ENCODE measurements around the gene PRELID1.
"Not testable (repeated sequence)": the region's sequence is repeated elsewhere in the genome, so short reads cannot be mapped to it uniquely, and the experiment has no call there.

Gene PRELID1, protein sequence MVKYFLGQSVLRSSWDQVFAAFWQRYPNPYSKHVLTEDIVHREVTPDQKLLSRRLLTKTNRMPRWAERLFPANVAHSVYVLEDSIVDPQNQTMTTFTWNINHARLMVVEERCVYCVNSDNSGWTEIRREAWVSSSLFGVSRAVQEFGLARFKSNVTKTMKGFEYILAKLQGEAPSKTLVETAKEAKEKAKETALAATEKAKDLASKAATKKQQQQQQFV

DNA sequence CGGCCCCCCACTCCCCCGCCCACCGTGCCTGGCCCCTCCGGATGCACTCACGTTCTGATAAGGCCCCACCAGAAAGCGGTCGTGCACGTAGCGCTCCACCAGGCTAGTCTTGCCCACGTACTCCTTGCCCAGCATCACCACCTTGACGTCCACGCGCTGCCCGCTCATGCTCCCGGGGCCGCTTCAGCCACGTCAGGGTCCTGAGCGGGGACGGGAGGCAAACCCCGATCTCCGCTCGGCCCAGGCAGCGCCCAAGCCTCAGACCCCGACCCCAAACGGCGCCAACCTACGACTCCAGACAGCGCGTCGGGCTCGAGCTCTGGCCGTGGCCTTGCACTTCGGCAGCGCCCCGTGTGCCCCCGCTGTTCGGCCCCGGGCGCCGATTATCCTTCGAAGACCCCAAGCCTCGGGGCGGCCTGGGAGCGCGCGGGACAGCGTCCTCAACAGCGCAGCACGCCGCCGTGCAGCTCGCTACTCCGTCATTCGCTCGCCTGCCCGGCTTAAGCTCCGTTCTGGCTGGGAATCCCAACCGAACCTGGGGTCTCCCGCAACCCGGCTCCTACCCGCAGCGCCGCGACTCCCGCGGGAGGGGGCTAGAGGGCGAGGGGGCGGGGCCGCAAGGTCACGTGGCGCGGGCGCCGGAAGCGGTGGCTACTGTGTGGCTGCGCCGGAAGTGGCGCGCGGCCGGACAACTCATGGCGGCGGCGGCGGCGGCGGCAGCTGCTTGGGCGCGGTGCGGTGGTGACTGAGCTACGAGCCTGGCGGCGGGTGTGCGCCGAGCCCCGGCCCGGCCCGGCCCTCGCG, at the start of gene PRELID1, which contains the start of gene RAB24:
TSS of gene PRELID1 (plus strand) at position 679 of the 804 bp plus-strand sequence. CDS start 187 bp downstream, outside the sequence.
TSS of gene RAB24 (minus strand) at position 599 of the 804 bp plus-strand sequence. CDS start at position 168, 431 bp downstream.
- FAIRE-seq: no peak

DNA sequence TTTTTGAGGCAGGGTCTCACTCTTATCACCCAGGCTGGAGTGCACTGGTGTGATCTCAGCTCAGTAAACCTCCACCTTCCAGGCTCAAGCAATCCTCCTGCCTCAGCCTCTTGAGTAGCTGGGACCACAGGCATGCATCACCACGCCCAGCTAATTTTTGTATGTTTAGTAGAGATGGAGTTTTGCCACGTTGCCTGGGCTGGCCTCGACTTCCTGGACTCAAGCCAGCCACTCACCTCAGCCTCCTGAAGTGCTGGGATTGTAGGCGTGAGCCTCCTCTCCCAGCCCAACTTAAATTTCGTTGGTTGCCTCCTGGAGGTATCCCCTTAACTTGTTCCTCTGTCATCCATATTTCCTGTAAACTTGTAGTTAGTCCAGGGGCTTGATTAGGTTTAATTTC, 47.3 kb upstream of the PRELID1 start:
- FAIRE-seq: no peak

DNA sequence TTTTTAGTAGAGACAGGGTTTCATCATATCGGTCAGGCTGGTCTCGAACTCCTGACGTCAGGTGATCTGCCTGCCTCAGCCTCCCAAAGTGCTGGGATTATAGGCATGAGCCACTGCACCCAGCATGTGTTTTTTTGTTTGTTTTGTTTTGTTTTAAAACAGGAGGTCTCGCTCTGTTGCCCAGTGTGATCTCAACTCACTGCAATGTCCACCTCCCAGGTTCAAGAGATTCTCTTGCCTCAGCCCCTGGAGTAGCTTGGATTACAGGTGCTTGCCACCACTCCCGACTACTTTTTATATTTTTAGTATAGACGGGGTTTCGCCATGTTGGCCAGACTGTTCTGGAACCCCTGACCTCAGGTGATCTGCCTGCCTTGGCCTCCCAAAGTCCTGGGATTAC, 44.9 kb upstream of the PRELID1 start:
- FAIRE-seq: not testable (repeated sequence)

DNA sequence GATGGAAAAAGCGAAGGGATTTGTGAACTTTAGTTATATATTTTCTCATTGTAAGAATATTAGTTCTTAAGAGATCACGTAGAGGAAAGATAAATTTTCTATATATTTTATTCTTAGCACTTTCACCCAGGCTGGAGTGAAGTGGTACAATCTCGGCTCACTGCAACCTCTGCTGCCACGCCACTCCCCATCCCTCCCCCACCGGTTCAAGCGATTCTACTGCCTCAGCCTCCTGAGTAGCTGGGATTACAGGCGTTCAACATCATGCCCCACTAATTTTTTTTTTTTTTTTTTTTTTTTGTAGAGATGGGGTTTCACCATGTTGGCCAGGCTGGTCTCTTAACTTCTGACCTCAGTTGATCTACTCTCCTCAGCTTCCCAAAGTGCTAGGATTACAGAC, 42.6 kb upstream of the PRELID1 start:
- no peak for FAIRE-seq

DNA sequence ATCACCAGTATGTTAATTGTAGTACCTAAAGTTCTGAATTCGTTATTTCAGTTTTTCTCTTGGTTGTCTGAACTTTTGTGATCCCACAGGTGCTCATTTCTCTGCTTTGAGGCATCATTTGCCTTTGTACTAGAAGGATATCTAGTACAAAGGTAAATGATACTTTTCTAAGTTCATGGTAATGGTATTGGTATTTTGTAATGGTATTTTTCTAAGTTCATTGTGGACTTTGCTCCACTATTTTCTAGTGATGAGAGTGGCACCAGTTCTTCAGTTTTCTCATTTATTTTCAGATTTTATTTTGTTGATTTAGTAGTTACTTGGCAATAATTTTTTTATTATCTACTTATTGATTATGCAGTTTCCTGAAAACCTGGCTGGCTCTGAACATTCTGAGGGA, 42.1 kb upstream of the PRELID1 start:
- no peak for FAIRE-seq

DNA sequence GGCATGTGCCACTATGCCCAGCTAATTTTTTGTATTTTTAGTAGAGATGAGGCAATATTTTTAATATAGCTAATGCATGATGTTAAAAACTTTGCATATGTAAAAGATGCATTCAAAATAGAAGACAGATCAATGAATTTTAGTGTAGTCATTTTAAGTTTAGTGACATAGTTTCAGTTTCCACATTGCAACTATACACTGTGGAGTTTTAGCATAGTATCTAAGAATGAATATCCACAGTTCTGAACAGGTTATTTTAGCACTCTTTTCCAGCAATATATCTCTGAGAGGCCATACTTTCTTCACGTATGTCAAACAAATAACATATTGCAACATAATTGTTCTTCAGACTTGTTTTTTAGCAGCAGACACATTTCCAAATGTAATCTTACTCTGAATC, 39.4 kb upstream of the PRELID1 start:
- no peak for FAIRE-seq

GRCh38 chr5:177265395-177265794, 38.2 kb upstream of the PRELID1 start:
- FAIRE-seq: no peak

DNA sequence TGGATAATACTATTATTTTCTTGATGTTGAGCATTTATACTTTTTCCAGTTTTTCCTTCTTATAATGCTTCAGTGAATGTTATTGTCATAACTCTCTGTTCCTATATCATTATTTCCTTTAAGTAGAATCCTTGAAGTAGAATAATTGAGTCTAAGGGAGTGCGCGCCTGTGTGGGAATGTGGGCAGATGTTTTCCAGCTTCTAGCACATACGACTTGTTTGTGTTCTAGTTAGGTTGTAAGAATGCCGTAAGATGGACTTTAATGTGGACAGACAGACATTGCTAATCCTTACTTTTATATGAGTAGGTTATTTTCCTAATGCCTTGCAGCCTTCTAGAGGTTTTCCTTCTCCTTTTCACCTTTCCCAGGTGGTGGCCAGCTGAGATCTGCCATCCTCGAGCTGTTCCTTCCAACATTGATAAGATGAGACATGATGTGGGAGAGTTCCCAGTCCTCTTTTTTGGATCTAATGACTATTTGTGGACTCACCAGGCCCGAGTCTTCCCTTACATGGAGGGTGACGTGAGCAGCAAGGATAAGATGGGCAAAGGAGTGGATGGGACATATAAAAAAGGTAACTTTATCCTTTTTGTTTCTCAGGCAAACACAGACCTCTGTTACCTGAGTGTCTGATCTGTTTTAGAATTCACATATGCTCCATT, 34.2 kb upstream of the PRELID1 start:
- FAIRE-seq: no peak

DNA sequence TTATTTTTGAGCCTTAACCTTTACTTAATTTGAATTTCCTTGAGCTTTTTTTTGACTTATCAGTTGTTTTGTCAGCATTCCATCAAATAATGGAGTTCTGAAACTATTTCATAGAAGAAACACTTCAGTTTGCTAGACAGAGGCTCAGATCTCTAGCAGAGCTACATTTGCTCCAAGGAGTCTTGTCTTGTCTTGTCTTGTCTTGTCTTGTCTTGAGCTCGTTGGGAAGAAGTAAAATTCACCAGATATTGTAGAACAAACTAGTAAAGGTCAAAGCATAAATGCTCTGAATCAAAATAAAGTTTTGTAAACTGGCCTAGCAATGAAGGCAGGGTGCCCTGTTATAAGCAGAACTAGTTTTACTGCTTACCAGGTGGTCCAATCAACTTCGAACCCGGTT, 33.6 kb upstream of the PRELID1 start:
- no peak for FAIRE-seq

- FAIRE-seq: no peak
Measured at GRCh38 chr5:177270653-177271052, 32.9 kb upstream of the PRELID1 start.

DNA sequence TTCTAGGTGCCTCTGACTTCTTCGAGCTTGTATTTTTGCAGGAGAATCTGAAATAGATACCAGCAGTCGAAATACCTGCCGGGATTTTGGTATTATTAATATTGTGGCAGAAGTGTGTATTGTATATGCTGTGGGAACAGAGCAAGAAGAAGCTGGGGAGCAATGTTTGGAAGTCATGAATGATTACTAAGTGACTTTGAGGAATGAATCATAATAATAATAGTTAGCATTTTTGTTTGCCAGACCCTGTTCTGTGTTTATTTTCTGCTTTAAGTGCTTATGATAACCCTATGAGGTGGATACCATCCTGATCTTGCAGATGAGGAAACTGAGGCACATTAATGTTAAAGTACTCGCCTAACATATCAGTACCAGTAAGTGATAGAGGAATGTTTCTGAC, 32.5 kb upstream of the PRELID1 start:
- no peak for FAIRE-seq

DNA sequence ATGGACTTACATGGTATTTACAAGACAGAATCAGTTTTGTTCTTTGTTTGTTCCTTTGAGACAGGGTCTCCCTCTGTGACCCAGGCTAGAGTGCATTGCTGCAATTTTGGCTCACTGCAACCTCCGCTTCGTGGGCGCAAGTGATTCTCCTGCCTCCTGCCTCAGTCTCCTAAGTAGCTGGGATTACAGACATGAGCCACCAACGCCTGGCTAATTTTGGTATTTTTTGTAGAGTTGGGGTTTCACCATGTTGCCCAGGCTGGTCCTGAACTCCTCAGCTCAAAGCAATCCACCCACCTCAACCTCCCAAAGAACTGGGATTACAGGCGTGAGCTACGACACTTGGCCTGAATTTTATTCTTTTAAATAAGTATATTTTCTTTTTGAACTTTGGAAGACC, 27.7 kb upstream of the PRELID1 start:
- FAIRE-seq: no peak

GRCh38 chr5:177276886-177277285, 26.7 kb upstream of the PRELID1 start:
- FAIRE-seq: no peak

GRCh38 chr5:177288191-177288590, 15.4 kb upstream of the PRELID1 start:
- no peak for FAIRE-seq

DNA sequence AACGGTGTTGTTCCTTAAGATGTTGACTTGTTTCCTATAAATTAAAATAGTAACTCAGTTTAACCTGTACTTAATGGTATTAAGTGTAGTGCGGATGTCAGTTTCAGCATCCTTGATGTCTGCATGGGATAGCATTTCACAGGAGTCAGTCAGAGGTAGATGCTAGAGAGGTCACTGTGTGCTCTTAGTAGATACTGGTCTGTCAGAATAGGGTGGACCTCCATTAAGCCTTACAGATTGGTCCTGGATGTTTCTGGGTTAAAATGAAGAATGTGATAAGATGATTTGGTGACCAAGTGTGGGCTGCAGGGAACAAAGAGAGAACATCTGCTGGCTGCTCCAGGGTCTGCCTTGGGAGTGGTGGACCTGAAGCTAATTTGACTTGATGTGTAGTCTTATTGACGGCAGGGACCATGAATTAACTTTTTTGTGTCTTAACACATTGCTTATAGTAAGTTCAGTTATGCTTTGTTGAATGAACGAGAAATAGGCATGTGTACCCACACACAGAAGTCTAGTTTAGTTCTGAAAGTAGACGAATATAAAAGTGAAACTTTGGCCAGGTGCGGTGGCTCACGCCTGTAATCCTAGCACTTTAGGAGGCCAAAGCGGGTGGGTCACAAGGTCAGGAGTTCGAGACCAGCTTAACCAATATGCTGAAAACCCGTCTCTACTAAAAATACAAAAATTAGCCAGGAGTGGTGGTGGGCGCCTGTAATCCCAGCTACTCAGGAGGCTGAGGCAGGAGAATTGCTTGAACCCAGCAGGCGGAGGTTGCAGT, 12.6 kb upstream of the PRELID1 start:
- FAIRE-seq: no peak

DNA sequence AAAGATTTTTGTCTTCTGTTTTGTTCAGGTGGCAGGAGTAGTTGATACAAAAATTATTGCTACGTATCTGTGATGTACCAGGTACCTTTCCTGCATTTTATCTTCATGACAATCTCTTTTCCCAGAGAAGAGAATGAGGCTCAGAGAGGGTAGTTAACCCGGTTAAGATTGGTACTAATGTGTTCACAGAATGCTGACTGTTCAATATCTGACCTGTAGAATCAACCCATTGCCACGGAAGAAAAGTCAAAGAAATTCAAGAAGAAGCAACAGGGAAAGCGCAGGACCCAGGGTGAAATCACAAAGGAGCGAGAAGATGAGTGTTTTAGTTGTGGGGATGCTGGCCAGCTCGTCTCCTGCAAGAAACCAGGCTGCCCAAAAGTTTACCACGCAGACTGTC, 11.9 kb upstream of the PRELID1 start:
- no peak for FAIRE-seq

GRCh38 chr5:177293819-177294581, 9.6 kb upstream of the PRELID1 start:
- FAIRE-seq: no peak

GRCh38 chr5:177294632-177295031, 9.0 kb upstream of the PRELID1 start:
- no peak for FAIRE-seq

DNA sequence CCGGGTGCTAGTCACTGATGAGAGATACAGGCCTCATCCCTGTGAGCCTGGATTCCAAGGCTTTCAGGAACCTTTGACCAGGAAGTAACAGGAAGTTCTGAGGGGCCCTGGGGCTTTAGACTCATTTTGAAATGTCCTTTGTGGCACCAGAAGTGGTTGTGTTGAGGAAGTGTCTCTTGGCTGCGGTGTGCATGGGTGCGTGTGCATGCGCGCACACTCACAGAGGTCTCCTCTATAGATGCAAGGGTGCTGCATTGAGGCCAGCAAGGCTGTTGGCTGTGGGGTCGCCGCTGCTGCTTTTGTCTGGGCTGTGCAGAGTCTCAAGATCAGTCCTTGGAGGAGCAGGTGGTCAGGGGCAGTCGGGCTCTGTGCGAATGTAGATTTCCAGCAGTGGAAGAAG, 7.7 kb upstream of the PRELID1 start:
- no peak for FAIRE-seq

- FAIRE-seq: no peak
Measured at GRCh38 chr5:177296581-177296980, 7.0 kb upstream of the PRELID1 start.

- FAIRE-seq: no peak
Measured at GRCh38 chr5:177297922-177298321, 5.7 kb upstream of the PRELID1 start.

GRCh38 chr5:177299697-177300096, 3.9 kb upstream of the PRELID1 start:
- no peak for FAIRE-seq

All from colon (tissue), 2 donors.